Measurements from ENCODE around the gene AMMECR1. TPM values are rescaled to one million over a fixed set of nuclear protein-coding genes. Genes with fewer than 3 reads are reported as not detected.

The AMMECR1 gene
- total and polyA plus RNA-seq, 2 experiments from 2014 or later: 16.9 to 32.5 TPM

DNA sequence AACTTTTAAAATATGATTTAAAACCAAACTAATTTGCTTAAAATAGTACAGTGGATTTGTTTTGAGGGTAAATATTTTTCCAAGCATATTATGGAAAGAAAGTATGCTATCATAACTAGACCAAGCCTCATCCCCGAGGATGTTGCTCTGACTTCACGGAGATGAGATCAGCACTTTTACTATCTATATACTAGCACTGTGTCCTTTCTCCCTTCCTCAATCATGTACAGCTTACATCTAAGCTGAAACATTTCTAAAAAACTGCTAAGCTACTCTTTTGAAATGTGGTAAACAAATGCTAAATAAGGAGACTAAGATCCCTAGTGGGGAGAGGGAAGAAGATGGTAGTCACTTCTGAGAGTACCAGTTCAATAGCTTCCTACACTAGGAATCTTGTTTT, 23.8 kb downstream of the AMMECR1 start:
- Histone ChIP-seq H2AFZ (no peak overlapping the region), H3K79me2 (replicated peaks; ENCODE audit: insufficient read depth) (peaks cover 48% of the 10 kb centered on the region), H3K4me2 (no peak overlapping the region), H3K4me1 (ENCODE audit: insufficient read depth) (no peaks in the 10 kb centered on the region), H3K9me2 (ENCODE audit: insufficient read depth) (no peaks in the 10 kb centered on the region), H3F3A (replicated peaks; ENCODE audit: low read depth) (no peaks in the 10 kb centered on the region), H3K36me3 (ENCODE audit: insufficient read depth) (no peaks in the 10 kb centered on the region), H4K20me1 (replicated peaks; ENCODE audit: insufficient read depth) (peaks cover 4% of the 10 kb centered on the region; the same call in 1 of the 2 replicates), H3K27me3 (ENCODE audit: insufficient read depth) (no peaks in the 10 kb centered on the region), H3K27ac (ENCODE audit: low read depth) (no peak overlapping the region), H3K4me3 (no peak overlapping the region)
- Mint-ChIP-seq H3K4me3 (no peak overlapping the region), H3K36me3 (ENCODE audit: low read depth) (no peaks in the 10 kb centered on the region; the same call in 2 of the 3 replicates), H3K27ac (no peak overlapping the region), H3K9me3 (no peaks in the 10 kb centered on the region), H3K27me3 (ENCODE audit: insufficient read depth, low read depth, poor library complexity) (no peaks in the 10 kb centered on the region), H3K4me1 (peaks cover 9% of the 10 kb centered on the region)
- TF ChIP-seq EZH2 (IDR thresholded peaks at IDR 0.05; ENCODE audit: low read depth, unreplicated experiment): no peak
- TF ChIP-seq JUNB (IDR thresholded peaks at IDR 0.05; ENCODE audit: unreplicated experiment): no peak
- TF ChIP-seq, protein P1, sequence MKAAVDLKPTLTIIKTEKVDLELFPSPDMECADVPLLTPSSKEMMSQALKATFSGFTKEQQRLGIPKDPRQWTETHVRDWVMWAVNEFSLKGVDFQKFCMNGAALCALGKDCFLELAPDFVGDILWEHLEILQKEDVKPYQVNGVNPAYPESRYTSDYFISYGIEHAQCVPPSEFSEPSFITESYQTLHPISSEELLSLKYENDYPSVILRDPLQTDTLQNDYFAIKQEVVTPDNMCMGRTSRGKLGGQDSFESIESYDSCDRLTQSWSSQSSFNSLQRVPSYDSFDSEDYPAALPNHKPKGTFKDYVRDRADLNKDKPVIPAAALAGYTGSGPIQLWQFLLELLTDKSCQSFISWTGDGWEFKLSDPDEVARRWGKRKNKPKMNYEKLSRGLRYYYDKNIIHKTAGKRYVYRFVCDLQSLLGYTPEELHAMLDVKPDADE (IDR thresholded peaks at IDR 0.05): no peak
- TF ChIP-seq ZNF114 (CRISPR knock-in tag; IDR thresholded peaks at IDR 0.05): no peak
- TF ChIP-seq EZH2phosphoT487 (IDR thresholded peaks at IDR 0.05; ENCODE audit: unreplicated experiment): no peak
- no peak for TF ChIP-seq STAT1 (IDR thresholded peaks at IDR 0.05; ENCODE audit: unreplicated experiment)
- no peak for TF ChIP-seq ZNF331 (CRISPR knock-in tag; IDR thresholded peaks at IDR 0.05; ENCODE audit: low read depth)
- no peak for TF ChIP-seq NANOG (IDR thresholded peaks at IDR 0.05; ENCODE audit: borderline replicate concordance)
- TF ChIP-seq, protein P2, sequence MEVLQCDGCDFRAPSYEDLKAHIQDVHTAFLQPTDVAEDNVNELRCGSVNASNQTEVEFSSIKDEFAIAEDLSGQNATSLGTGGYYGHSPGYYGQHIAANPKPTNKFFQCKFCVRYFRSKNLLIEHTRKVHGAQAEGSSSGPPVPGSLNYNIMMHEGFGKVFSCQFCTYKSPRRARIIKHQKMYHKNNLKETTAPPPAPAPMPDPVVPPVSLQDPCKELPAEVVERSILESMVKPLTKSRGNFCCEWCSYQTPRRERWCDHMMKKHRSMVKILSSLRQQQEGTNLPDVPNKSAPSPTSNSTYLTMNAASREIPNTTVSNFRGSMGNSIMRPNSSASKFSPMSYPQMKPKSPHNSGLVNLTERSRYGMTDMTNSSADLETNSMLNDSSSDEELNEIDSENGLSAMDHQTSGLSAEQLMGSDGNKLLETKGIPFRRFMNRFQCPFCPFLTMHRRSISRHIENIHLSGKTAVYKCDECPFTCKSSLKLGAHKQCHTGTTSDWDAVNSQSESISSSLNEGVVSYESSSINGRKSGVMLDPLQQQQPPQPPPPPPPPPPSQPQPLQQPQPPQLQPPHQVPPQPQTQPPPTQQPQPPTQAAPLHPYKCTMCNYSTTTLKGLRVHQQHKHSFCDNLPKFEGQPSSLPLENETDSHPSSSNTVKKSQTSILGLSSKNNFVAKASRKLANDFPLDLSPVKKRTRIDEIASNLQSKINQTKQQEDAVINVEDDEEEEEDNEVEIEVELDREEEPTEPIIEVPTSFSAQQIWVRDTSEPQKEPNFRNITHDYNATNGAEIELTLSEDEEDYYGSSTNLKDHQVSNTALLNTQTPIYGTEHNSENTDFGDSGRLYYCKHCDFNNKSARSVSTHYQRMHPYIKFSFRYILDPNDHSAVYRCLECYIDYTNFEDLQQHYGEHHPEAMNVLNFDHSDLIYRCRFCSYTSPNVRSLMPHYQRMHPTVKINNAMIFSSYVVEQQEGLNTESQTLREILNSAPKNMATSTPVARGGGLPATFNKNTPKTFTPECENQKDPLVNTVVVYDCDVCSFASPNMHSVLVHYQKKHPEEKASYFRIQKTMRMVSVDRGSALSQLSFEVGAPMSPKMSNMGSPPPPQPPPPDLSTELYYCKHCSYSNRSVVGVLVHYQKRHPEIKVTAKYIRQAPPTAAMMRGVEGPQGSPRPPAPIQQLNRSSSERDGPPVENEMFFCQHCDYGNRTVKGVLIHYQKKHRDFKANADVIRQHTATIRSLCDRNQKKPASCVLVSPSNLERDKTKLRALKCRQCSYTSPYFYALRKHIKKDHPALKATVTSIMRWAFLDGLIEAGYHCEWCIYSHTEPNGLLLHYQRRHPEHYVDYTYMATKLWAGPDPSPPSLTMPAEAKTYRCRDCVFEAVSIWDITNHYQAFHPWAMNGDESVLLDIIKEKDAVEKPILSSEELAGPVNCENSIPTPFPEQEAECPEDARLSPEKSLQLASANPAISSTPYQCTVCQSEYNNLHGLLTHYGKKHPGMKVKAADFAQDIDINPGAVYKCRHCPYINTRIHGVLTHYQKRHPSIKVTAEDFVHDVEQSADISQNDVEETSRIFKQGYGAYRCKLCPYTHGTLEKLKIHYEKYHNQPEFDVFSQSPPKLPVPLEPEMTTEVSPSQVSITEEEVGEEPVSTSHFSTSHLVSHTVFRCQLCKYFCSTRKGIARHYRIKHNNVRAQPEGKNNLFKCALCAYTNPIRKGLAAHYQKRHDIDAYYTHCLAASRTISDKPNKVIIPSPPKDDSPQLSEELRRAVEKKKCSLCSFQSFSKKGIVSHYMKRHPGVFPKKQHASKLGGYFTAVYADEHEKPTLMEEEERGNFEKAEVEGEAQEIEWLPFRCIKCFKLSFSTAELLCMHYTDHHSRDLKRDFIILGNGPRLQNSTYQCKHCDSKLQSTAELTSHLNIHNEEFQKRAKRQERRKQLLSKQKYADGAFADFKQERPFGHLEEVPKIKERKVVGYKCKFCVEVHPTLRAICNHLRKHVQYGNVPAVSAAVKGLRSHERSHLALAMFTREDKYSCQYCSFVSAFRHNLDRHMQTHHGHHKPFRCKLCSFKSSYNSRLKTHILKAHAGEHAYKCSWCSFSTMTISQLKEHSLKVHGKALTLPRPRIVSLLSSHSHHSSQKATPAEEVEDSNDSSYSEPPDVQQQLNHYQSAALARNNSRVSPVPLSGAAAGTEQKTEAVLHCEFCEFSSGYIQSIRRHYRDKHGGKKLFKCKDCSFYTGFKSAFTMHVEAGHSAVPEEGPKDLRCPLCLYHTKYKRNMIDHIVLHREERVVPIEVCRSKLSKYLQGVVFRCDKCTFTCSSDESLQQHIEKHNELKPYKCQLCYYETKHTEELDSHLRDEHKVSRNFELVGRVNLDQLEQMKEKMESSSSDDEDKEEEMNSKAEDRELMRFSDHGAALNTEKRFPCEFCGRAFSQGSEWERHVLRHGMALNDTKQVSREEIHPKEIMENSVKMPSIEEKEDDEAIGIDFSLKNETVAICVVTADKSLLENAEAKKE (CRISPR knock-in tag; IDR thresholded peaks at IDR 0.05): no peak
- TF ChIP-seq CREB1 (CRISPR knock-in tag; IDR thresholded peaks at IDR 0.05; ENCODE audit: low read depth): no peak
- no peak for TF ChIP-seq REST (IDR thresholded peaks at IDR 0.05; ENCODE audit: unreplicated experiment)
- no peak for TF ChIP-seq POLR2AphosphoS5 (IDR thresholded peaks at IDR 0.05; ENCODE audit: low read depth)
- TF ChIP-seq, protein P3, sequence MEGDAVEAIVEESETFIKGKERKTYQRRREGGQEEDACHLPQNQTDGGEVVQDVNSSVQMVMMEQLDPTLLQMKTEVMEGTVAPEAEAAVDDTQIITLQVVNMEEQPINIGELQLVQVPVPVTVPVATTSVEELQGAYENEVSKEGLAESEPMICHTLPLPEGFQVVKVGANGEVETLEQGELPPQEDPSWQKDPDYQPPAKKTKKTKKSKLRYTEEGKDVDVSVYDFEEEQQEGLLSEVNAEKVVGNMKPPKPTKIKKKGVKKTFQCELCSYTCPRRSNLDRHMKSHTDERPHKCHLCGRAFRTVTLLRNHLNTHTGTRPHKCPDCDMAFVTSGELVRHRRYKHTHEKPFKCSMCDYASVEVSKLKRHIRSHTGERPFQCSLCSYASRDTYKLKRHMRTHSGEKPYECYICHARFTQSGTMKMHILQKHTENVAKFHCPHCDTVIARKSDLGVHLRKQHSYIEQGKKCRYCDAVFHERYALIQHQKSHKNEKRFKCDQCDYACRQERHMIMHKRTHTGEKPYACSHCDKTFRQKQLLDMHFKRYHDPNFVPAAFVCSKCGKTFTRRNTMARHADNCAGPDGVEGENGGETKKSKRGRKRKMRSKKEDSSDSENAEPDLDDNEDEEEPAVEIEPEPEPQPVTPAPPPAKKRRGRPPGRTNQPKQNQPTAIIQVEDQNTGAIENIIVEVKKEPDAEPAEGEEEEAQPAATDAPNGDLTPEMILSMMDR (conservative IDR thresholded peaks at IDR 0.05; ENCODE audit: low read depth in 2 of 2): no peak
- ATAC-seq (no peak), DNase-seq (ENCODE audit: low spot score) (no peak)

Data from GM23338 (cell line).